H9 (cell line): Measurements from ENCODE around the gene ACP4. TPM values are rescaled to one million over a fixed set of nuclear protein-coding genes. Genes with fewer than 3 reads are reported as not detected.
"Not testable (repeated sequence)": the region's sequence is repeated elsewhere in the genome, so short reads cannot be mapped to it uniquely, and the experiment has no call there.

ENCODE experiments used
- DNase-seq: peaks from one replicate; pipeline ENCODE4 v3.0.0-alpha.2; 2017
- H2AFZ ChIP-seq: one replicate; pipeline ENCODE4 v1.6.1; 2013; ENCODE audit warnings: mild to moderate bottlenecking, low read length, control low read depth, moderate library complexity
- H2AK5ac ChIP-seq: 2 replicates; pipeline ENCODE4 v1.6.1; 2013; ENCODE audit warnings: low read length, control low read depth, mixed read lengths; ENCODE audit not compliant: insufficient read length
- H2BK120ac ChIP-seq: one replicate; pipeline ENCODE4 v1.6.1; 2013; ENCODE audit warnings: low read depth, mild to moderate bottlenecking, low read length, control low read depth, inconsistent platforms; ENCODE audit not compliant: poor library complexity, severe bottlenecking
- H2BK12ac ChIP-seq: 2 replicates; pipeline ENCODE4 v1.6.1; 2013; ENCODE audit warnings: low read length, control low read depth, mixed read lengths, low read depth; ENCODE audit not compliant: insufficient read length
- H2BK15ac ChIP-seq: 2 replicates; pipeline ENCODE4 v1.6.1; 2013; ENCODE audit warnings: low read depth, low read length, control low read depth
- H2BK20ac ChIP-seq: one replicate; pipeline ENCODE4 v1.6.1; 2013; ENCODE audit warnings: low read depth, mild to moderate bottlenecking, low read length, control low read depth, inconsistent platforms; ENCODE audit not compliant: poor library complexity, severe bottlenecking
- H2BK5ac ChIP-seq: 2 replicates; pipeline ENCODE4 v1.6.1; 2013; ENCODE audit warnings: low read length, control low read depth, mixed read lengths; ENCODE audit not compliant: insufficient read length
- H3K14ac ChIP-seq: 2 replicates; pipeline ENCODE4 v1.6.1; 2013; ENCODE audit warnings: low read length, control low read depth; ENCODE audit not compliant: insufficient read depth
- H3K18ac ChIP-seq: 2 replicates; pipeline ENCODE4 v1.6.1; 2013; ENCODE audit warnings: low read depth, mild to moderate bottlenecking, mixed read lengths, low read length, control low read depth; ENCODE audit not compliant: insufficient read length
- H3K23ac ChIP-seq: 2 replicates; pipeline ENCODE4 v1.6.1; 2013; ENCODE audit warnings: low read length, control low read depth, mixed read lengths, low read depth; ENCODE audit not compliant: insufficient read length
- H3K23me2 ChIP-seq: 2 replicates; pipeline ENCODE4 v1.6.1; 2013; ENCODE audit warnings: low read depth, mild to moderate bottlenecking, mixed read lengths, low read length, control low read depth; ENCODE audit not compliant: insufficient read length, poor library complexity, severe bottlenecking
- H3K27ac ChIP-seq: 2 replicates; pipeline ENCODE4 v1.5.1; 2013; ENCODE audit warnings: low read length, control low read depth, mixed read lengths, low read depth; ENCODE audit not compliant: insufficient read length
- H3K27me3 ChIP-seq: 2 replicates; pipeline ENCODE4 v1.6.1; 2013; ENCODE audit warnings: low read length, control low read depth, inconsistent platforms; ENCODE audit not compliant: insufficient read depth
- H3K4ac ChIP-seq: 2 replicates; pipeline ENCODE4 v1.6.1; 2013; ENCODE audit warnings: low read depth, mild to moderate bottlenecking, control low read depth, inconsistent platforms, low read length, moderate library complexity
- H3K4me1 ChIP-seq: 2 replicates; pipeline ENCODE4 v1.6.1; 2013; ENCODE audit warnings: low read length, control low read depth, inconsistent platforms; ENCODE audit not compliant: insufficient read depth
- H3K4me2 ChIP-seq: 2 replicates; pipeline ENCODE4 v1.6.1; 2013; ENCODE audit warnings: low read length, control low read depth, mixed read lengths; ENCODE audit not compliant: insufficient read length, insufficient read depth
- H3K56ac ChIP-seq: 2 replicates; pipeline ENCODE4 v1.6.1; 2013; ENCODE audit warnings: low read depth, mild to moderate bottlenecking, mixed read lengths, low read length, control low read depth; ENCODE audit not compliant: insufficient read length
- H3K79me1 ChIP-seq: 2 replicates; pipeline ENCODE4 v1.6.1; 2013; ENCODE audit warnings: low read depth, mild to moderate bottlenecking, moderate library complexity, low read length, control low read depth, inconsistent platforms; ENCODE audit not compliant: insufficient read depth, poor library complexity, severe bottlenecking
- H3K79me2 ChIP-seq: 2 replicates; pipeline ENCODE4 v1.6.1; 2013; ENCODE audit warnings: low read length, control low read depth, inconsistent platforms; ENCODE audit not compliant: insufficient read depth
- H3K9ac ChIP-seq: 2 replicates; pipeline ENCODE4 v1.6.1; 2013; ENCODE audit warnings: low read length, control low read depth, mixed read lengths; ENCODE audit not compliant: insufficient read length; ENCODE audit errors: extremely low read depth
- H3K9me3 ChIP-seq: one replicate; pipeline ENCODE4 v1.6.1; 2013; ENCODE audit warnings: low read depth, low read length, inconsistent platforms; ENCODE audit not compliant: control insufficient read depth
- H3T11ph ChIP-seq: one replicate; pipeline ENCODE4 v1.6.1; 2013; ENCODE audit warnings: mild to moderate bottlenecking, low read length, control low read depth, inconsistent platforms
- H4K20me1 ChIP-seq: one replicate; pipeline ENCODE4 v1.6.1; 2013; ENCODE audit not compliant: control insufficient read depth, insufficient read length, insufficient read depth
- H4K5ac ChIP-seq: 2 replicates; pipeline ENCODE4 v1.6.1; 2013; ENCODE audit warnings: low read depth, mild to moderate bottlenecking, mixed read lengths, low read length, control low read depth; ENCODE audit not compliant: insufficient read length
- H4K8ac ChIP-seq: replicated peaks from 2 replicates; pipeline ENCODE4 v1.6.1; 2013; ENCODE audit warnings: low read length, control low read depth, mixed read lengths, low read depth; ENCODE audit not compliant: insufficient read length
- H4K91ac ChIP-seq: 2 replicates; pipeline ENCODE4 v1.6.1; 2013; ENCODE audit warnings: low read depth, mild to moderate bottlenecking, moderate library complexity, mixed read lengths, low read length, control low read depth; ENCODE audit not compliant: insufficient read length
- H3K27ac Mint-ChIP-seq, 3 experiments: 2 replicates in 2 of 3; 3 replicates in 1 of 3; pipeline ENCODE4 v1.8.0; 2020 to 2021; ENCODE audit warnings: mixed read lengths in 3 of 3, mild to moderate bottlenecking in 1 of 3, moderate library complexity in 1 of 3
- H3K27me3 Mint-ChIP-seq: 2 replicates; pipeline ENCODE4 v1.8.0; 2021; ENCODE audit warnings: low read depth, mild to moderate bottlenecking, moderate library complexity, mixed read lengths
- H3K36me3 Mint-ChIP-seq, 3 experiments: 2 replicates in 2 of 3; 3 replicates in 1 of 3; pipeline ENCODE4 v1.8.0; 2020 to 2021; ENCODE audit warnings: low read depth in 3 of 3, mixed read lengths in 3 of 3; ENCODE audit not compliant: insufficient read depth in 1 of 3
- H3K4me1 Mint-ChIP-seq, 2 experiments: 2 replicates each; pipeline ENCODE4 v1.8.0; 2020; ENCODE audit warnings: mixed read lengths in 2 of 2
- H3K4me3 Mint-ChIP-seq, 2 experiments: 2 replicates in 1 of 2; 3 replicates in 1 of 2; pipeline ENCODE4 v1.8.0; 2020 to 2021; ENCODE audit warnings: mild to moderate bottlenecking in 2 of 2, mixed read lengths in 2 of 2, moderate library complexity in 1 of 2
- H3K9me3 Mint-ChIP-seq, 2 experiments: 2 replicates in 1 of 2; 3 replicates in 1 of 2; pipeline ENCODE4 v1.8.0; 2020; ENCODE audit warnings: mild to moderate bottlenecking in 2 of 2, mixed read lengths in 2 of 2, moderate library complexity in 1 of 2
- WGBS: extraction: QIAGEN DNeasy Blood & Tissue Kit; methylation state at CpG from one replicate; pipeline ENCODE4 v1.1.7; 2013; ENCODE audit warnings: missing lambda C conversion rate, low lambda C conversion rate, mixed read lengths; ENCODE audit not compliant: insufficient read length; ENCODE audit errors: extremely low coverage; 5-methylcytosine and 5-hydroxymethylcytosine counted together
- total RNA-seq: library from RNA; stranded (reverse); gene quantifications from 2 replicates; pipeline ENCODE4 v1.2.1, GENCODE V29; 2021

ACP4 gene
- total RNA-seq, 1 experiment from 2014 or later: not detected

GRCh38 chr19:50773454-50773853 lies 16.8 kb upstream of the ACP4 start:
- not testable (repeated sequence) for H2BK15ac ChIP-seq, H3K4ac ChIP-seq, H3K4me1 ChIP-seq, H3K9ac ChIP-seq, H3T11ph ChIP-seq, H2AFZ ChIP-seq, H3K23ac ChIP-seq, H4K5ac ChIP-seq, H3K27ac ChIP-seq, H3K4me2 ChIP-seq, H3K14ac ChIP-seq, H3K27me3 ChIP-seq, H3K18ac ChIP-seq, H2BK5ac ChIP-seq, H2AK5ac ChIP-seq, H3K4me3 Mint-ChIP-seq, H3K79me2 ChIP-seq, H2BK120ac ChIP-seq, H2BK12ac ChIP-seq, H3K79me1 ChIP-seq, H3K23me2 ChIP-seq, H3K27ac Mint-ChIP-seq, H3K9me3 ChIP-seq, H3K36me3 Mint-ChIP-seq, H3K56ac ChIP-seq, H4K20me1 ChIP-seq, H2BK20ac ChIP-seq, DNase-seq, H4K8ac ChIP-seq, H4K91ac ChIP-seq
- Mint-ChIP-seq H3K27me3 (peaks cover 70% of the 10 kb centered on the region), H3K4me1 (peaks cover 12 to 14% of the 10 kb centered on the region in 2 experiments), H3K9me3 (peaks cover 0 to 10% of the 10 kb centered on the region in 2 experiments; a peak in 2 of 5 replicates)
- WGBS: no CpG with 5 or more reads among the region's 7 CpGs
